ENCODE results near the gene LBX2. TPM values are rescaled to one million over a fixed set of nuclear protein-coding genes. Genes with fewer than 3 reads are reported as not detected.

The LBX2 gene
- total and polyA plus RNA-seq, 8 donors, result 0.21 to 2.3 (median 1.1) TPM

DNA sequence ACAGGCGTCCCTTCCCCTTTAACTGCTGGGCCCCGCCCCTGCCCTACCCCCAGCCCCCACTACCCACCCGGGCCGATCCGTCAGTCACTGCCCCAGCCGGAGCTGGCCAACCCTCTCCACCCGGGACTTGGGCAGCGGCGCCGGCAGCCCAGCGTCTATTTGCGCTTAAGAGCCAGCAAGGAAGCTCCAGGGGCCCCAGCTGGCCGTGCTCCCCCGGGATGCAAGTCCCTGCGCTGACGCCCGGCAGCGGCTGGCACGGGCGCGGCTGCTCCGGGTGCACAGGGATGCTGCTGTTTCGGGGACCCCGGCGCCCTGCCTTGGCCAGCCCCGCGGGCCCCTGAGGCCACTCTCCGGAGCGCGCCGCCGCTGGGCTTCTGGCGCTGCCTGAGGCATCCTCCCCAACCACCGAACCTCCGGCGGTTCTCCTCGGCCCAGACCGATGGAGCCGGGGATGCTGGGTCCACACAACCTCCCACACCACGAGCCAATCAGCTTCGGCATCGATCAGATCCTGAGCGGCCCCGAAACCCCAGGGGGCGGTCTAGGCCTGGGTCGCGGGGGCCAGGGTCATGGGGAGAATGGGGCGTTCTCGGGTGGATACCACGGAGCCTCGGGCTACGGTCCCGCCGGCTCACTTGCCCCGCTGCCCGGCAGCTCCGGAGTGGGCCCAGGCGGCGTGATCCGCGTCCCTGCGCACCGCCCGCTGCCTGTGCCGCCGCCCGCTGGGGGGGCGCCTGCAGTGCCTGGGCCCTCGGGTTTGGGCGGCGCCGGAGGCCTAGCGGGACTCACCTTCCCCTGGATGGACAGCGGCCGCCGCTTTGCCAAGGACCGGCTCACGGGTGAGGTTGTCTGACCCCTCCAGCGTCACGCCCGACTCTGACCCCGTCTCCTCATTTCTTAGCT, 15.2 kb upstream of the LBX2 start, which contains the start of gene TLX2:
Gene TLX2 (plus strand): TSS at position 83 of the 903 bp plus-strand sequence. CDS start 357 bp downstream, at position 440.
- peak in 3 of 6 donors; percentile 32 to 84 (median 61) for DNase-seq
- peak in 1 of 4 donors; percentile 6 for ATAC-seq
- TF ChIP-seq, protein P1, sequence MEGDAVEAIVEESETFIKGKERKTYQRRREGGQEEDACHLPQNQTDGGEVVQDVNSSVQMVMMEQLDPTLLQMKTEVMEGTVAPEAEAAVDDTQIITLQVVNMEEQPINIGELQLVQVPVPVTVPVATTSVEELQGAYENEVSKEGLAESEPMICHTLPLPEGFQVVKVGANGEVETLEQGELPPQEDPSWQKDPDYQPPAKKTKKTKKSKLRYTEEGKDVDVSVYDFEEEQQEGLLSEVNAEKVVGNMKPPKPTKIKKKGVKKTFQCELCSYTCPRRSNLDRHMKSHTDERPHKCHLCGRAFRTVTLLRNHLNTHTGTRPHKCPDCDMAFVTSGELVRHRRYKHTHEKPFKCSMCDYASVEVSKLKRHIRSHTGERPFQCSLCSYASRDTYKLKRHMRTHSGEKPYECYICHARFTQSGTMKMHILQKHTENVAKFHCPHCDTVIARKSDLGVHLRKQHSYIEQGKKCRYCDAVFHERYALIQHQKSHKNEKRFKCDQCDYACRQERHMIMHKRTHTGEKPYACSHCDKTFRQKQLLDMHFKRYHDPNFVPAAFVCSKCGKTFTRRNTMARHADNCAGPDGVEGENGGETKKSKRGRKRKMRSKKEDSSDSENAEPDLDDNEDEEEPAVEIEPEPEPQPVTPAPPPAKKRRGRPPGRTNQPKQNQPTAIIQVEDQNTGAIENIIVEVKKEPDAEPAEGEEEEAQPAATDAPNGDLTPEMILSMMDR (IDR thresholded peaks at IDR 0.05), result no peak
- H3K9me3 ChIP-seq, result no peaks in the 10 kb centered on the region
- no peak within 1 kb of the TSS for H3K4me3 ChIP-seq
- 6 to 8% methylated on average over 72 to 82 of the region's 82 CpGs for WGBS, 2 donors
- intact Hi-C loops (cut with DNase I), result no loop called here
- H3K36me3 ChIP-seq, result no peaks in the 10 kb centered on the region
- H3K27me3 ChIP-seq, result peaks cover 0 to 72% (median 11%) of the 10 kb centered on the region in 4 donors
- H3K4me1 ChIP-seq, result peaks cover 0 to 9% (median 0%) of the 10 kb centered on the region in 3 donors
- no peak for FAIRE-seq
- H3K27ac ChIP-seq, result no peak within 1 kb of the TSS

DNA sequence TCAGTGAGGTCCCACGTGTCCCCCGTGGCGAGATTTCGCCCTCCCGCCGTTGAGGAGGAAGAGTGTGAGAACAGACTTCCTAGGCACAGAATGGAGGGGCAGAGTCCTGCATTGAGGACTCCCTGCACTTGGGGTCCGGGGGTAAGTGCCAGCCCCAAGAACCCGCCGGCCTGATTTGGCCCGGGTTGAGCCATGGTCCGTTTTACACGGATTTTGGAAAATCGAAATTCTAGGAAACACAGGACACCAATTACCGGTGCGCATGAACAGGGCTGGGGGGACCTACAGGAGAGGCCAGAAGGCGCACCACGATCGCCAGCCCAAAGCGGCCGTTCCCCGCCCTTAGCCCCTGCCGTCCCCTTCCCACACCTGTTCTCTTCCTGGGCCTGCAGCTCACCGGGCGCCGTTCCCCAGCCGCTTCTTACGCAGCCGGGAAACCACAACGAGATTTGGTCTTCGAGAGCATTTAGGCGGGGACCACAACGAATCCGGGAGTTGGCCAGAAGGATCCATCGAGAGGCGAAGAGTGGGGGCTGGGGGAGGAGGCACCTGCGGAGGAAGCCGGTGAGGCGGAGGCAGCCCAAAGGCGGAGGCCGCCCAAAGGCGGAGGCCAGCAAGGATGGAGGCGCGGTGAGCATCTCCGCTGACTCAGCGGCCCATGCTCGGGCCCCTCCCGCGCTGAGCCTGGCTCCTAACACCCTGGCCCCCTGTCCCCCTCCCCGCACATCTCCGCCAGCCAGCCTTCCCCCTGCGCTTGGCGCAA, 14.4 kb upstream of the LBX2 start:
- ATAC-seq (no peak), DNase-seq (peak in 1 of 6 donors; percentile 52), FAIRE-seq (no peak)
- Histone ChIP-seq H3K9me3 (no peaks in the 10 kb centered on the region), H3K27me3 (peaks cover 0 to 63% (median 11%) of the 10 kb centered on the region in 4 donors), H3K4me1 (peaks cover 0 to 9% (median 0%) of the 10 kb centered on the region in 3 donors), H3K27ac (no peak overlapping the region), H3K4me3 (no peak overlapping the region), H3K36me3 (no peaks in the 10 kb centered on the region)
- WGBS, 2 donors, result 9 to 11% methylated on average over 44 to 52 of the region's 52 CpGs
- TF ChIP-seq, protein P1 (IDR thresholded peaks at IDR 0.05), result no peak
- intact Hi-C loops (cut with DNase I), result no loop called here

DNA sequence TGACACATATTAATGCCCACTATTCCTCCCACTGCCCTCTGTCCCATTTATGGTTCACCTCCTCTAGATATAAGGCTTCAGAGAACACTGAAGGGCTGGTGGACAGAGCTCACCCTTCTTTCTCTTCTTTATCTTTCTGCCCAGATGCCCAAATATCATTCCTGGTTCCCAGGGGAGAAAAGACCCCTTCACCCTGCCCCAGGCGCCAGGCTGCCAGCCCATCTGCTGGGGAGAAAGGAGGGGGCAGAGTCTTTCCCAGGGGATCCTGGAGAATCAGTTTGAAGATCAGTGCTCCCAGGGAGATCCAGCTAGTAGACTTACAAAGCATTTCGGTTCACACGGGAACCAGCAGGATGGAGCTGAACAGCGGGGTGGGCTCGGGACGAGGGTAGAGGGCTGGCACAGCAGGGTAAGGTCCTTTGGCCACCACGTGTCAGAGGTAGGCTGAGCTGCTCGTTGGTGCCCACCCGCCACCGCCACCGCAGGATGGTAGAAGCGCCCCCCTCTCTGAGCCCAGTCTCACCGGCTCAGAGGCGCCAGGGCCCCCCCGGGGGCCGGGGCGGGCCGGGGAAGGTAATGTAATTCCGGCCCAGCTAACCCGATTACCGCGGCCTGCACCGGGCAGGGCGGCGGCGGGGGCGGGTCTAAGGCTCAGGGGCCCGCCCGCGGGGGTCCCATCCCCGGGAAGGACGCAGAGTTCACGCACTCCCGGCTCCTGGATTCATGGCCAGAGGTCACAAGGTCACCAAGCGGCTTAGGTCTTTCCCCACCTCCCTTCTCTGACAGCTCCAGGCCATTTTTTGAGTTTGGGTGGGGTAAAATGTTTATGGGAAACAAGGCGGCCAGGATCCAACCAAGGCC, 13.6 kb upstream of the LBX2 start:
- intact Hi-C loops (cut with DNase I), result no loop called here
- peaks cover 0 to 58% (median 11%) of the 10 kb centered on the region in 4 donors for H3K27me3 ChIP-seq
- peak in 1 of 6 donors; percentile 43 for DNase-seq

More for the DNA sequence above, 13.6 kb upstream of the LBX2 start:
- TF ChIP-seq, protein P1 (IDR thresholded peaks at IDR 0.05), result no peak
- no peaks in the 10 kb centered on the region for H3K36me3 ChIP-seq
- FAIRE-seq, result no peak
- ATAC-seq, result no peak
- H3K4me3 ChIP-seq, result no peak overlapping the region
- H3K4me1 ChIP-seq, result peaks cover 0 to 9% (median 4%) of the 10 kb centered on the region in 3 donors
- no peaks in the 10 kb centered on the region for H3K9me3 ChIP-seq
- WGBS, 2 donors, result 10 to 12% methylated on average over 35 to 36 of the region's 36 CpGs
- H3K27ac ChIP-seq, result no peak overlapping the region

Measured in pancreas (tissue), 10 donors.